Aorta (tissue), 5 donors: ENCODE data around the gene POR. TPM values are rescaled to one million over a fixed set of nuclear protein-coding genes. Genes with fewer than 3 reads are reported as not detected.
"Not testable (repeated sequence)": the region's sequence is repeated elsewhere in the genome, so short reads cannot be mapped to it uniquely, and the experiment has no call there.

Experiments used
- ATAC-seq: fragments of 200-7000 bp; cut with Tn5 transposase; one replicate; pipeline ENCODE4 v1.9.1; 2022; ENCODE audit warnings: moderate library complexity; ENCODE audit not compliant: low FRiP score
- DNase-seq, 2 donors: peaks; one replicate each; pipeline ENCODE4 v3.0.0-alpha.2; 2020
- H3K27ac ChIP-seq, 2 donors: one replicate each; pipeline ENCODE4 v1.5.1; 2013; ENCODE audit warnings: low read length in 2 of 2, mild to moderate bottlenecking in 2 of 2, moderate library complexity in 2 of 2, control low read depth in 1 of 2, inconsistent platforms in 1 of 2, low read depth in 1 of 2
- H3K27me3 ChIP-seq, 2 donors: one replicate each; pipeline ENCODE4 v1.6.1; 2013; ENCODE audit warnings: control low read depth in 1 of 2, low read length in 1 of 2, mild to moderate bottlenecking in 1 of 2, moderate library complexity in 1 of 2; ENCODE audit not compliant: insufficient read depth in 2 of 2, control insufficient read depth in 1 of 2
- H3K36me3 ChIP-seq, 2 donors: one replicate each; pipeline ENCODE4 v1.6.1; 2013; ENCODE audit warnings: control low read depth in 1 of 2, low read length in 1 of 2, mild to moderate bottlenecking in 1 of 2; ENCODE audit not compliant: insufficient read depth in 2 of 2, control insufficient read depth in 1 of 2
- H3K4me1 ChIP-seq, 2 donors: one replicate each; pipeline ENCODE4 v1.6.1; 2013; ENCODE audit warnings: low read length in 2 of 2, control low read depth in 1 of 2, mild to moderate bottlenecking in 1 of 2, moderate library complexity in 1 of 2; ENCODE audit not compliant: insufficient read depth in 2 of 2, control insufficient read depth in 1 of 2
- H3K4me3 ChIP-seq, 2 donors: one replicate each; pipeline ENCODE4 v1.5.1; 2013; ENCODE audit warnings: low read length in 2 of 2, control low read depth in 1 of 2, mild to moderate bottlenecking in 1 of 2
- H3K9me3 ChIP-seq: one replicate; pipeline ENCODE4 v1.6.1; 2013; ENCODE audit warnings: mild to moderate bottlenecking, low read length; ENCODE audit not compliant: control insufficient read depth
- WGBS, 2 donors: extraction: QIAGEN DNeasy Blood & Tissue Kit; methylation state at CpG; one replicate each; pipeline ENCODE4 v1.1.7; 2013; 5-methylcytosine and 5-hydroxymethylcytosine counted together
- intact Hi-C, 2 donors: fragments of 100-400 bp; cut with DNase I; formaldehyde crosslinking; loops; one replicate each; pipeline versions ENCODE4 v1.14.2 to v1.15.0; 2022
- polyA plus RNA-seq, 2 donors: library from polyadenylated mRNA; stranded (reverse); fragments of 200-250 nt; gene quantifications; one replicate each; pipeline ENCODE4 v1.2.3, GENCODE V29; 2013
- total RNA-seq, 2 donors: library from RNA; stranded (reverse); fragmentation: NEBNext Ultra II Directional; extraction: Animal tissue kit (Norgen Biotek cat#: 25700); gene quantifications; one replicate each; pipeline ENCODE4 v1.2.1, GENCODE V29; 2021
- donor health status: healthy with polysubstance abuse.
- donor health status: Bipolar disorder and iron deficiency.
- donor health status: DM: no; HTN: no; CAD: no.
- donor health status: DM: no; HTN: no; CAD: no.
- donor health status: DM: yes; HTN: yes; CAD: no.

Gene POR
- total and polyA plus RNA-seq, 4 donors: 40.4 to 121 (median 79.6) TPM

- Histone ChIP-seq H3K4me1 (no peaks in the 10 kb centered on the region), H3K36me3 (peaks cover 0 to 2% of the 10 kb centered on the region in 2 donors), H3K4me3 (no peak overlapping the region), H3K27me3 (no peaks in the 10 kb centered on the region), H3K27ac (no peak overlapping the region), H3K9me3 (no peaks in the 10 kb centered on the region)
- intact Hi-C loops: no loop called here
- WGBS, 2 donors: 87% methylated on average over 11 of the region's 11 CpGs
- DNase-seq: no peak
- ATAC-seq: no peak
Measured at GRCh38 chr7:75889826-75890225, 25.1 kb upstream of the POR start.

- H3K36me3 ChIP-seq, DNase-seq, H3K27ac ChIP-seq, H3K9me3 ChIP-seq, H3K27me3 ChIP-seq, H3K4me1 ChIP-seq, ATAC-seq, H3K4me3 ChIP-seq, intact Hi-C loops: not testable (repeated sequence)
- WGBS, 2 donors: 78 to 80% methylated on average over 7 of the region's 7 CpGs
Measured at GRCh38 chr7:75891237-75891636, 23.7 kb upstream of the POR start.

- intact Hi-C loops: no loop called here
- DNase-seq (no peak), ATAC-seq (no peak)
- Histone ChIP-seq H3K27me3 (no peaks in the 10 kb centered on the region), H3K4me1 (no peaks in the 10 kb centered on the region), H3K27ac (no peak overlapping the region), H3K4me3 (no peak overlapping the region), H3K9me3 (no peaks in the 10 kb centered on the region), H3K36me3 (no peaks in the 10 kb centered on the region)
- 93% methylated on average over 7 of the region's 7 CpGs for WGBS, 2 donors
Measured at GRCh38 chr7:75891815-75892411, 23.0 kb upstream of the POR start.

- H3K27ac ChIP-seq: no peak overlapping the region
Measured at GRCh38 chr7:75892634-75893272, 22.2 kb upstream of the POR start.

GRCh38 chr7:75896803-75897327 lies 18.1 kb upstream of the POR start:
- H3K27ac ChIP-seq: no peak overlapping the region
- no peak for ATAC-seq
- no peak for DNase-seq

More at GRCh38 chr7:75892634-75893272, 22.2 kb upstream of the POR start:
- H3K4me1 ChIP-seq: no peaks in the 10 kb centered on the region
- H3K36me3 ChIP-seq: no peaks in the 10 kb centered on the region
- peak; percentile 57 for ATAC-seq
- WGBS, 2 donors: 58% methylated on average over 15 of the region's 15 CpGs
- intact Hi-C loops: no loop called here
- H3K27me3 ChIP-seq: no peaks in the 10 kb centered on the region
- H3K4me3 ChIP-seq: no peak overlapping the region
- DNase-seq: peak in 1 of 2 donors; percentile 70
- H3K9me3 ChIP-seq: no peaks in the 10 kb centered on the region

GRCh38 chr7:75900617-75901315 lies 14.2 kb upstream of the POR start:
- no peak overlapping the region for H3K4me3 ChIP-seq
- H3K9me3 ChIP-seq: no peaks in the 10 kb centered on the region
- 85 to 86% methylated on average over 9 of the region's 9 CpGs for WGBS, 2 donors
- H3K4me1 ChIP-seq: no peaks in the 10 kb centered on the region
- no peaks in the 10 kb centered on the region for H3K27me3 ChIP-seq
- no peaks in the 10 kb centered on the region for H3K36me3 ChIP-seq
- intact Hi-C loops: no loop called here
- H3K27ac ChIP-seq: no peak overlapping the region
- no peak for ATAC-seq
- no peak for DNase-seq

More at GRCh38 chr7:75896803-75897327, 18.1 kb upstream of the POR start:
- Histone ChIP-seq H3K27me3 (no peaks in the 10 kb centered on the region), H3K36me3 (no peaks in the 10 kb centered on the region), H3K4me1 (no peaks in the 10 kb centered on the region), H3K4me3 (no peak overlapping the region), H3K9me3 (no peaks in the 10 kb centered on the region)
- WGBS, 2 donors: 82 to 90% methylated on average over 6 of the region's 6 CpGs
- intact Hi-C loops: no loop called here

GRCh38 chr7:75905785-75906604 lies 9.0 kb upstream of the POR start:
- Histone ChIP-seq H3K9me3 (no peaks in the 10 kb centered on the region), H3K27ac (no peak overlapping the region), H3K4me1 (no peaks in the 10 kb centered on the region), H3K36me3 (no peaks in the 10 kb centered on the region), H3K27me3 (no peaks in the 10 kb centered on the region), H3K4me3 (no peak overlapping the region)
- 44 to 51% methylated on average over 17 of the region's 17 CpGs for WGBS, 2 donors
- intact Hi-C loops: no loop called here
- DNase-seq: peak; percentile 83 to 84
- ATAC-seq: peak; percentile 86

GRCh38 chr7:75906991-75907667 lies 7.8 kb upstream of the POR start:
- intact Hi-C loops: no loop called here
- no peak for DNase-seq
- no peak for ATAC-seq
- Histone ChIP-seq H3K9me3 (no peaks in the 10 kb centered on the region), H3K4me1 (no peaks in the 10 kb centered on the region), H3K27me3 (no peaks in the 10 kb centered on the region), H3K36me3 (no peaks in the 10 kb centered on the region), H3K4me3 (no peak overlapping the region), H3K27ac (no peak overlapping the region)
- WGBS, 2 donors: 85% methylated on average over 10 of the region's 10 CpGs
